K562 (cell line): ENCODE results near the gene KAZALD1. TPM values are rescaled to one million over a fixed set of nuclear protein-coding genes. Genes with fewer than 3 reads are reported as not detected.

Experiments used
- ATF1 ChIP-seq, 2 experiments: fragments of 450-650 bp in 1 of 2; IDR thresholded peaks; 2 replicates each; pipeline ENCODE4 v1.6.1; 2016; ENCODE audit warnings: missing compliant biosample characterization in 1 of 2, missing genetic modification characterization in 1 of 2
- ATF7 ChIP-seq: fragments of 450-650 bp; IDR thresholded peaks from 2 replicates; pipeline ENCODE4 v1.7.1; 2014; ENCODE audit warnings: mild to moderate bottlenecking, moderate library complexity
- CBX8 ChIP-seq: fragments of 200-600 bp; sonication (generic); IDR thresholded peaks from 2 replicates; pipeline ENCODE4 v1.6.1; 2012; ENCODE audit warnings: borderline replicate concordance, mixed run types, low read depth, mild to moderate bottlenecking, moderate library complexity, mixed read lengths, low read length, control low read depth, inconsistent platforms; ENCODE audit not compliant: poor library complexity, severe bottlenecking; ENCODE audit errors: extremely low read depth
- CCNT2 ChIP-seq: IDR thresholded peaks from 2 replicates; pipeline ENCODE4 v1.6.1; 2011; ENCODE audit warnings: borderline replicate concordance, low read depth, mild to moderate bottlenecking, moderate library complexity, mixed read lengths, low read length; ENCODE audit not compliant: insufficient read length; ENCODE audit errors: extremely low read depth
- DNMT1 ChIP-seq: fragments of 450-650 bp; IDR thresholded peaks from 2 replicates; pipeline ENCODE4 v1.6.1; 2016; ENCODE audit warnings: antibody characterized with exemption, mild to moderate bottlenecking
- ETV1 ChIP-seq: fragments of 450-650 bp; conservative IDR thresholded peaks from 2 replicates; pipeline ENCODE4 v1.6.1; 2016; ENCODE audit warnings: missing genetic modification characterization, control low read depth, low read depth, missing compliant biosample characterization
- FOXJ3 ChIP-seq: sonication (generic); formaldehyde crosslinking; IDR thresholded peaks from 2 replicates; pipeline ENCODE4 v1.4.0; 2020; ENCODE audit warnings: mild to moderate bottlenecking, missing genetic modification reagents
- GTF2F1 ChIP-seq: IDR thresholded peaks from 2 replicates; pipeline ENCODE4 v1.6.1; 2011; ENCODE audit warnings: low read depth, low read length, improper control_type of control experiment
- HMGN3 ChIP-seq: IDR thresholded peaks from 2 replicates; pipeline ENCODE4 v1.6.1; 2011; ENCODE audit warnings: borderline replicate concordance, low read depth, mild to moderate bottlenecking, mixed read lengths, low read length; ENCODE audit not compliant: insufficient read length; ENCODE audit errors: extremely low read depth
- KAT8 ChIP-seq: fragments of 450-650 bp; IDR thresholded peaks from 2 replicates; pipeline ENCODE4 v1.6.1; 2016; ENCODE audit warnings: low read depth, mild to moderate bottlenecking
- KLF10 ChIP-seq: fragments of 250-450 bp; sonication (Bioruptor Pico); IDR thresholded peaks from 2 replicates; pipeline ENCODE4 v1.6.1; 2021; ENCODE audit warnings: matching md5 sums
- KLF13 ChIP-seq: fragments of 450-650 bp; IDR thresholded peaks from 2 replicates; pipeline ENCODE4 v1.6.1; 2016; ENCODE audit warnings: missing genetic modification characterization, low read depth, mild to moderate bottlenecking, missing compliant biosample characterization, moderate library complexity, borderline replicate concordance
- POLR2AphosphoS5 ChIP-seq: IDR thresholded peaks from 2 replicates; pipeline ENCODE4 v1.6.1; 2011; ENCODE audit warnings: mild to moderate bottlenecking, low read depth, low read length, moderate library complexity; ENCODE audit not compliant: control insufficient read depth, insufficient read depth
- TAF9B ChIP-seq: fragments of 450-650 bp; IDR thresholded peaks from 2 replicates; pipeline ENCODE4 v1.6.1; 2018; ENCODE audit warnings: mild to moderate bottlenecking; ENCODE audit not compliant: partially characterized antibody
- TBP ChIP-seq: optimal IDR thresholded peaks from 2 replicates; pipeline ENCODE3; 2011; ENCODE audit warnings: low read depth, low read length, improper control_type of control experiment
- TFAP4 ChIP-seq: sonication (generic); formaldehyde crosslinking; IDR thresholded peaks from 2 replicates; pipeline ENCODE4 v1.8.0; 2022; ENCODE audit warnings: missing genetic modification reagents, mild to moderate bottlenecking, moderate library complexity, borderline replicate concordance
- XRCC5 ChIP-seq: fragments of 200-400 bp; formaldehyde crosslinking; IDR thresholded peaks from 2 replicates; pipeline ENCODE4 v1.6.1; 2017; ENCODE audit warnings: low read depth, mild to moderate bottlenecking, low read length
- ZKSCAN3 ChIP-seq: fragments of 250-450 bp; sonication (Bioruptor Pico); IDR thresholded peaks from 2 replicates; pipeline ENCODE4 v1.4.0; 2020
- ZSCAN29 ChIP-seq: fragments of 450-650 bp; IDR thresholded peaks from 2 replicates; pipeline ENCODE4 v1.6.1; 2017
- polyA plus RNA-seq, 8 experiments: library from polyadenylated mRNA; depleted of rRNA in 4 of 8; stranded (reverse) in 5 of 8; unstranded in 3 of 8; fragments of >200 nt; fragmentation: Nextera tagmentation in 2 of 8; fragmentation: Illumina TruSeq in 1 of 8; extraction: Ambion mirVana in 2 of 8; extraction: Trizol in 1 of 8; gene quantifications; 2 replicates each; pipeline versions ENCODE4 v1.2.1 to v1.2.3, GENCODE V29; 2011 to 2014; ENCODE audit warnings: inconsistent platforms in 1 of 8, missing spikeins in 1 of 8
- total RNA-seq, 7 experiments: library from RNA; depleted of rRNA in 6 of 7; stranded (reverse); fragments of >200 nt in 6 of 7; fragmentation: Illumina TruSeq in 2 of 7; extraction: Trizol in 2 of 7; gene quantifications; 2 replicates each; pipeline versions ENCODE4 v1.2.1 to v1.2.3, GENCODE V29; 2011 to 2021; ENCODE audit warnings: low replicate concordance in 1 of 7
- TF ChIP-seq, protein P1 (sequence below): fragments of 150-350 bp; IDR thresholded peaks from 2 replicates; pipeline ENCODE4 v1.6.1; 2014; ENCODE audit warnings: low read depth, mild to moderate bottlenecking, low read length, borderline replicate concordance
- TF ChIP-seq, protein P2 (sequence below): fragments of 250-450 bp; sonication (Bioruptor Pico); IDR thresholded peaks from 2 replicates; pipeline ENCODE4 v1.9.0; 2021; ENCODE audit warnings: mild to moderate bottlenecking, inconsistent platforms

KAZALD1 gene
- total and polyA plus RNA-seq, 9 of the 15 experiments (the other 6 are each of a cell fraction or from before 2014, with no cell fraction given), result 0.15 to 10.0 (median 4.9) TPM

DNA sequence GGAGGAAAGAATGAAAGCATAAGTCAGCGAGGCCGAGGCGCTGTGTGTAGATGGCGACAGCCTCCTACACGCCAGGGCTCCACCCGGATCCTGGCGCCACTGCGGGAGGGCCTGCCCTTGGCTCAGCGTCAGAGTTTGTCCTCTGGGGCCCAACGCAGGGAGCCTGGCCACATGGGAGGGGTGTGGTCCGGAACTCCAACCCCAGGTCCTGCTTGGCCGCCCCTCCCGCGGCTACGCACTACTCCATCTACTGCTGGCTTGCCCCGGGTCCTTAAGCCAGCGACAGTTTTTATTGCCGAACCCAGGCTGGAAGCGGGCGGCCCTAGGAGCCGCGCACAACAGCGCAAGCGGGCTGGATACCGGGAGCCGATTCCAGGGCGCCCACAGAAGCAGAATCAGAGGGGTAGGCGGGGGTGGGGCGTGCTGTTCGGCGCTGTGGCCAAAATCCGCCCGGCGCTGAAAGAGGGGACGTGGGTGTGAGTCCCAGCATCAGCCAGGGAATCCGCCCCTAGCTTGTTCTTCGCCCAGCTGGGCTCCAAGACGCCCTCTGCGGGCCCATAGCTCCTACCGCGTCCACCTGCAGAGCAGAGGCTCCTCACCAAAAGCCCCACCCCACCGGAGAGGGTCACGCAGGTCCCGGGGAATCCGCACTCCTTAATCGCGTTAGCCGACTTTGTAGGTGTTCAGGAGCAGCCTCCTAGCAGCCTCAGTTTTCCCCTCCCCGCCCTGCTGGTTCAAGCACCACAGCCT lies 4.5 kb downstream of the KAZALD1 start (continued):
- TF ChIP-seq, protein P1, sequence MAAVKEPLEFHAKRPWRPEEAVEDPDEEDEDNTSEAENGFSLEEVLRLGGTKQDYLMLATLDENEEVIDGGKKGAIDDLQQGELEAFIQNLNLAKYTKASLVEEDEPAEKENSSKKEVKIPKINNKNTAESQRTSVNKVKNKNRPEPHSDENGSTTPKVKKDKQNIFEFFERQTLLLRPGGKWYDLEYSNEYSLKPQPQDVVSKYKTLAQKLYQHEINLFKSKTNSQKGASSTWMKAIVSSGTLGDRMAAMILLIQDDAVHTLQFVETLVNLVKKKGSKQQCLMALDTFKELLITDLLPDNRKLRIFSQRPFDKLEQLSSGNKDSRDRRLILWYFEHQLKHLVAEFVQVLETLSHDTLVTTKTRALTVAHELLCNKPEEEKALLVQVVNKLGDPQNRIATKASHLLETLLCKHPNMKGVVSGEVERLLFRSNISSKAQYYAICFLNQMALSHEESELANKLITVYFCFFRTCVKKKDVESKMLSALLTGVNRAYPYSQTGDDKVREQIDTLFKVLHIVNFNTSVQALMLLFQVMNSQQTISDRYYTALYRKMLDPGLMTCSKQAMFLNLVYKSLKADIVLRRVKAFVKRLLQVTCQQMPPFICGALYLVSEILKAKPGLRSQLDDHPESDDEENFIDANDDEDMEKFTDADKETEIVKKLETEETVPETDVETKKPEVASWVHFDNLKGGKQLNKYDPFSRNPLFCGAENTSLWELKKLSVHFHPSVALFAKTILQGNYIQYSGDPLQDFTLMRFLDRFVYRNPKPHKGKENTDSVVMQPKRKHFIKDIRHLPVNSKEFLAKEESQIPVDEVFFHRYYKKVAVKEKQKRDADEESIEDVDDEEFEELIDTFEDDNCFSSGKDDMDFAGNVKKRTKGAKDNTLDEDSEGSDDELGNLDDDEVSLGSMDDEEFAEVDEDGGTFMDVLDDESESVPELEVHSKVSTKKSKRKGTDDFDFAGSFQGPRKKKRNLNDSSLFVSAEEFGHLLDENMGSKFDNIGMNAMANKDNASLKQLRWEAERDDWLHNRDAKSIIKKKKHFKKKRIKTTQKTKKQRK, result no peak
- no peak for TF ChIP-seq KLF10 (CRISPR knock-in tag)
- peak; percentile 69 for TF ChIP-seq ATF7
- TF ChIP-seq TFAP4 (CRISPR knock-in tag), result peak; percentile 96
- TF ChIP-seq CBX8, result no peak
- no peak for TF ChIP-seq ATF1 (CRISPR knock-in tag; IDR thresholded peaks at IDR 0.05)
- peak; percentile 74 for TF ChIP-seq ATF1 (tag; IDR thresholded peaks at IDR 0.05)
- peak; percentile 74 for TF ChIP-seq CCNT2
- TF ChIP-seq ZKSCAN3 (CRISPR knock-in tag), result no peak
- TF ChIP-seq KLF13, result peak; percentile 78; the same call in 1 of the 2 replicates
- TF ChIP-seq ETV1 (tag), result peak; percentile 66
- no peak for TF ChIP-seq GTF2F1
- peak; percentile 53 for TF ChIP-seq TBP
- TF ChIP-seq HMGN3, result peak; percentile 88
- no peak for TF ChIP-seq DNMT1
- TF ChIP-seq, protein P2, sequence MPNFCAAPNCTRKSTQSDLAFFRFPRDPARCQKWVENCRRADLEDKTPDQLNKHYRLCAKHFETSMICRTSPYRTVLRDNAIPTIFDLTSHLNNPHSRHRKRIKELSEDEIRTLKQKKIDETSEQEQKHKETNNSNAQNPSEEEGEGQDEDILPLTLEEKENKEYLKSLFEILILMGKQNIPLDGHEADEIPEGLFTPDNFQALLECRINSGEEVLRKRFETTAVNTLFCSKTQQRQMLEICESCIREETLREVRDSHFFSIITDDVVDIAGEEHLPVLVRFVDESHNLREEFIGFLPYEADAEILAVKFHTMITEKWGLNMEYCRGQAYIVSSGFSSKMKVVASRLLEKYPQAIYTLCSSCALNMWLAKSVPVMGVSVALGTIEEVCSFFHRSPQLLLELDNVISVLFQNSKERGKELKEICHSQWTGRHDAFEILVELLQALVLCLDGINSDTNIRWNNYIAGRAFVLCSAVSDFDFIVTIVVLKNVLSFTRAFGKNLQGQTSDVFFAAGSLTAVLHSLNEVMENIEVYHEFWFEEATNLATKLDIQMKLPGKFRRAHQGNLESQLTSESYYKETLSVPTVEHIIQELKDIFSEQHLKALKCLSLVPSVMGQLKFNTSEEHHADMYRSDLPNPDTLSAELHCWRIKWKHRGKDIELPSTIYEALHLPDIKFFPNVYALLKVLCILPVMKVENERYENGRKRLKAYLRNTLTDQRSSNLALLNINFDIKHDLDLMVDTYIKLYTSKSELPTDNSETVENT, result 0 out of 2 replicates have a peak, but pooled peaks have one; percentile 26
- no peak for TF ChIP-seq ZSCAN29
- 0 out of 2 replicates have a peak, but pooled peaks have one; percentile 64 for TF ChIP-seq XRCC5
- TF ChIP-seq FOXJ3, result no peak
- TF ChIP-seq POLR2AphosphoS5, result peak; percentile 32; the same call in 1 of the 2 replicates
- TF ChIP-seq KAT8, result no peak
- peak; percentile 53 for TF ChIP-seq TAF9B
